Measurements from ENCODE around the gene KIF13A.

The KIF13A gene

GRCh38 chr6:17865798-17866725 is 121.4 kb downstream of the KIF13A start:
- no peak for DNase-seq
- Histone ChIP-seq H3K4me3 (ENCODE audit: low read length) (no peak overlapping the region), H3K4me2 (ENCODE audit: low read depth, low read length) (no peak overlapping the region), H3K27ac (ENCODE audit: low read length) (no peak overlapping the region), H3K9ac (ENCODE audit: low read length) (no peak overlapping the region), H4K20me1 (ENCODE audit: insufficient read depth, low read length) (no peaks in the 10 kb centered on the region), H3K79me2 (ENCODE audit: low read length) (no peaks in the 10 kb centered on the region), H2AFZ (ENCODE audit: low read length) (no peak overlapping the region), H3F3A (ENCODE audit: insufficient read depth, low read length) (no peaks in the 10 kb centered on the region), H3K36me3 (replicated peaks; ENCODE audit: insufficient read depth, low read length) (no peaks in the 10 kb centered on the region), H3K9me2 (replicated peaks; ENCODE audit: insufficient read depth, low read length) (no peaks in the 10 kb centered on the region), H3K27me3 (replicated peaks; ENCODE audit: insufficient read depth, low read length) (no peaks in the 10 kb centered on the region), H3K4me1 (ENCODE audit: low read length) (no peaks in the 10 kb centered on the region), H3K9me3 (replicated peaks; ENCODE audit: insufficient read depth, low read length) (no peaks in the 10 kb centered on the region)
- no peak for TF ChIP-seq CTCF (IDR thresholded peaks at IDR 0.05; ENCODE audit: low read length)
- TF ChIP-seq EZH2phosphoT487 (IDR thresholded peaks at IDR 0.05; ENCODE audit: low read length): no peak
- no peak for TF ChIP-seq EZH2 (optimal IDR thresholded peaks at IDR 0.05; ENCODE audit: low read depth, low read length)

GRCh38 chr6:17865243-17865642 is 122.2 kb downstream of the KIF13A start:
- TF ChIP-seq EZH2 (optimal IDR thresholded peaks at IDR 0.05; ENCODE audit: low read depth, low read length) (no peak), EZH2phosphoT487 (IDR thresholded peaks at IDR 0.05; ENCODE audit: low read length) (no peak), CTCF (IDR thresholded peaks at IDR 0.05; ENCODE audit: low read length) (no peak)
- no peak for DNase-seq
- Histone ChIP-seq H3K4me2 (ENCODE audit: low read depth, low read length) (no peak overlapping the region), H3K27ac (ENCODE audit: low read length) (no peak overlapping the region), H3K79me2 (ENCODE audit: low read length) (no peaks in the 10 kb centered on the region), H3K4me1 (ENCODE audit: low read length) (no peaks in the 10 kb centered on the region), H3K27me3 (replicated peaks; ENCODE audit: insufficient read depth, low read length) (no peaks in the 10 kb centered on the region), H3K9me2 (replicated peaks; ENCODE audit: insufficient read depth, low read length) (no peaks in the 10 kb centered on the region), H3F3A (ENCODE audit: insufficient read depth, low read length) (no peaks in the 10 kb centered on the region), H3K9me3 (replicated peaks; ENCODE audit: insufficient read depth, low read length) (no peaks in the 10 kb centered on the region), H3K36me3 (replicated peaks; ENCODE audit: insufficient read depth, low read length) (no peaks in the 10 kb centered on the region), H4K20me1 (ENCODE audit: insufficient read depth, low read length) (no peaks in the 10 kb centered on the region), H2AFZ (ENCODE audit: low read length) (no peak overlapping the region), H3K9ac (ENCODE audit: low read length) (no peak overlapping the region), H3K4me3 (ENCODE audit: low read length) (no peak overlapping the region)

GRCh38 chr6:17863901-17864754 is 123.3 kb downstream of the KIF13A start:
- Histone ChIP-seq H4K20me1 (ENCODE audit: insufficient read depth, low read length) (no peaks in the 10 kb centered on the region), H3K27me3 (replicated peaks; ENCODE audit: insufficient read depth, low read length) (no peaks in the 10 kb centered on the region), H3K27ac (ENCODE audit: low read length) (no peak overlapping the region), H2AFZ (ENCODE audit: low read length) (no peak overlapping the region), H3K9me3 (replicated peaks; ENCODE audit: insufficient read depth, low read length) (no peaks in the 10 kb centered on the region), H3K4me2 (ENCODE audit: low read depth, low read length) (no peak overlapping the region), H3K36me3 (replicated peaks; ENCODE audit: insufficient read depth, low read length) (no peaks in the 10 kb centered on the region), H3K4me1 (ENCODE audit: low read length) (no peaks in the 10 kb centered on the region), H3K9me2 (replicated peaks; ENCODE audit: insufficient read depth, low read length) (no peaks in the 10 kb centered on the region), H3K79me2 (ENCODE audit: low read length) (no peaks in the 10 kb centered on the region), H3K9ac (ENCODE audit: low read length) (no peak overlapping the region), H3F3A (ENCODE audit: insufficient read depth, low read length) (no peaks in the 10 kb centered on the region), H3K4me3 (ENCODE audit: low read length) (no peak overlapping the region)
- no peak for DNase-seq
- TF ChIP-seq EZH2phosphoT487 (IDR thresholded peaks at IDR 0.05; ENCODE audit: low read length): no peak
- TF ChIP-seq EZH2 (optimal IDR thresholded peaks at IDR 0.05; ENCODE audit: low read depth, low read length): no peak
- no peak for TF ChIP-seq CTCF (IDR thresholded peaks at IDR 0.05; ENCODE audit: low read length)

Data from MM.1S (cell line).